Measurements from ENCODE around the gene C6orf136.
A peak's percentile ranks its signal among the peaks of the same experiment; 100 is the strongest.

C6orf136 gene

GRCh38 chr6:30670760-30671527 lies 24.0 kb downstream of the C6orf136 start:
- TF ChIP-seq POLR2AphosphoS5 (IDR thresholded peaks at IDR 0.05; ENCODE audit: low read depth, low read length): no peak
- TF ChIP-seq SIN3A (IDR thresholded peaks at IDR 0.05; ENCODE audit: borderline replicate concordance, insufficient read depth, low read length): no peak
- TF ChIP-seq FOXP2 (optimal IDR thresholded peaks at IDR 0.05; ENCODE audit: borderline replicate concordance, extremely low read depth, extremely low read length, insufficient read depth): no peak
- TF ChIP-seq, protein P1, sequence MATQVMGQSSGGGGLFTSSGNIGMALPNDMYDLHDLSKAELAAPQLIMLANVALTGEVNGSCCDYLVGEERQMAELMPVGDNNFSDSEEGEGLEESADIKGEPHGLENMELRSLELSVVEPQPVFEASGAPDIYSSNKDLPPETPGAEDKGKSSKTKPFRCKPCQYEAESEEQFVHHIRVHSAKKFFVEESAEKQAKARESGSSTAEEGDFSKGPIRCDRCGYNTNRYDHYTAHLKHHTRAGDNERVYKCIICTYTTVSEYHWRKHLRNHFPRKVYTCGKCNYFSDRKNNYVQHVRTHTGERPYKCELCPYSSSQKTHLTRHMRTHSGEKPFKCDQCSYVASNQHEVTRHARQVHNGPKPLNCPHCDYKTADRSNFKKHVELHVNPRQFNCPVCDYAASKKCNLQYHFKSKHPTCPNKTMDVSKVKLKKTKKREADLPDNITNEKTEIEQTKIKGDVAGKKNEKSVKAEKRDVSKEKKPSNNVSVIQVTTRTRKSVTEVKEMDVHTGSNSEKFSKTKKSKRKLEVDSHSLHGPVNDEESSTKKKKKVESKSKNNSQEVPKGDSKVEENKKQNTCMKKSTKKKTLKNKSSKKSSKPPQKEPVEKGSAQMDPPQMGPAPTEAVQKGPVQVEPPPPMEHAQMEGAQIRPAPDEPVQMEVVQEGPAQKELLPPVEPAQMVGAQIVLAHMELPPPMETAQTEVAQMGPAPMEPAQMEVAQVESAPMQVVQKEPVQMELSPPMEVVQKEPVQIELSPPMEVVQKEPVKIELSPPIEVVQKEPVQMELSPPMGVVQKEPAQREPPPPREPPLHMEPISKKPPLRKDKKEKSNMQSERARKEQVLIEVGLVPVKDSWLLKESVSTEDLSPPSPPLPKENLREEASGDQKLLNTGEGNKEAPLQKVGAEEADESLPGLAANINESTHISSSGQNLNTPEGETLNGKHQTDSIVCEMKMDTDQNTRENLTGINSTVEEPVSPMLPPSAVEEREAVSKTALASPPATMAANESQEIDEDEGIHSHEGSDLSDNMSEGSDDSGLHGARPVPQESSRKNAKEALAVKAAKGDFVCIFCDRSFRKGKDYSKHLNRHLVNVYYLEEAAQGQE (IDR thresholded peaks at IDR 0.05; ENCODE audit: insufficient read depth in 1 of 2, low read depth in 2 of 2, low read length in 2 of 2): no peak
- TF ChIP-seq TAF1 (IDR thresholded peaks at IDR 0.05; ENCODE audit: borderline replicate concordance, insufficient read depth, low read length): no peak

DNA sequence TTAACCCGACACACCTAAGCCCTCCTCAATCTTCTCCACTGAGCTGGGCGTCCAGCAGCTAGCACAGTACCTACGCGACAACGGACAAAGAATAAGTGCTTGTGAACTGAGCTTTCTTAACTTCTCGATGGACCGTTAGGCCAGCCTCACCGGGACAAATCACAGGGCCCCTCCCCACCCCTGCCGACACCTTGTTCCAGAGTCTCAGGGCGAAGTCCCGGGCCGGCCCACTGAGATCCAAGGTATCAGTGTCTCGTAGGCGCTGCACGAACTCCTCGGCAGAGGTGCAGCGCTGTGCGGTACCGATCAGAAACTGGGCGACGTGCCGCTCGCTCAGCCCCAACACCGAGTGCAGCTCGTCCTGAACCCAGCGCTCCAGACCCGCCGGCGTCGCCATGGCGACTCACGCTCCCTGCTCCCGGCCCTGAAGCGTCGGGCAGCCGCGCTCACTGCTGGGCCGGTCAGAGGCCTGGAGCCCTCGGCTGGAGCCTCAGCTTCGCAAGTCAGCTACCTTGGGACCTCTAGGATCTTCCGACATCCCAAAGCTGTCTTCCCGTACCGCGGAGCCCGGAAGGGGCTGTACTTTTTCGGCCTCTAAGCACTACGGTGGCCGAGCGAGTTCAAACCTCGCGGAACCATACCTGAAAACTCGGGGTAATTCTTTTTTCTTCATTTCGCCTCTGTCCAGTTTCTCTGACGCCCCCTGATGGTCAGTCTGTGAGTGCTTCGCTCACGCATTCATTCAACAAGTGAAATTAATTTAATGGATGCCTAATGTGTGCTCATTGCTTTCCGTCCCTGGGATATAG lies 25.7 kb downstream of the C6orf136 start, which contains the start of gene DHX16:
Gene DHX16, minus strand, starts transcription at position 562 of the 809 bp plus-strand sequence. Its CDS starts 165 bp downstream, at position 397.
- peak; percentile 89 for TF ChIP-seq SIN3A (IDR thresholded peaks at IDR 0.05; ENCODE audit: borderline replicate concordance, insufficient read depth, low read length)
- TF ChIP-seq FOXP2 (optimal IDR thresholded peaks at IDR 0.05; ENCODE audit: borderline replicate concordance, extremely low read depth, extremely low read length, insufficient read depth): no peak
- TF ChIP-seq TAF1 (IDR thresholded peaks at IDR 0.05; ENCODE audit: borderline replicate concordance, insufficient read depth, low read length): peak; percentile 77; the same call in 1 of the 2 replicates
- TF ChIP-seq POLR2AphosphoS5 (IDR thresholded peaks at IDR 0.05; ENCODE audit: low read depth, low read length): peak; percentile 85
- TF ChIP-seq, protein P1 (IDR thresholded peaks at IDR 0.05; ENCODE audit: insufficient read depth in 1 of 2, low read depth in 2 of 2, low read length in 2 of 2): peak in 1 of 2 experiments; percentile 57; a peak in 1 of 4 replicates

DNA sequence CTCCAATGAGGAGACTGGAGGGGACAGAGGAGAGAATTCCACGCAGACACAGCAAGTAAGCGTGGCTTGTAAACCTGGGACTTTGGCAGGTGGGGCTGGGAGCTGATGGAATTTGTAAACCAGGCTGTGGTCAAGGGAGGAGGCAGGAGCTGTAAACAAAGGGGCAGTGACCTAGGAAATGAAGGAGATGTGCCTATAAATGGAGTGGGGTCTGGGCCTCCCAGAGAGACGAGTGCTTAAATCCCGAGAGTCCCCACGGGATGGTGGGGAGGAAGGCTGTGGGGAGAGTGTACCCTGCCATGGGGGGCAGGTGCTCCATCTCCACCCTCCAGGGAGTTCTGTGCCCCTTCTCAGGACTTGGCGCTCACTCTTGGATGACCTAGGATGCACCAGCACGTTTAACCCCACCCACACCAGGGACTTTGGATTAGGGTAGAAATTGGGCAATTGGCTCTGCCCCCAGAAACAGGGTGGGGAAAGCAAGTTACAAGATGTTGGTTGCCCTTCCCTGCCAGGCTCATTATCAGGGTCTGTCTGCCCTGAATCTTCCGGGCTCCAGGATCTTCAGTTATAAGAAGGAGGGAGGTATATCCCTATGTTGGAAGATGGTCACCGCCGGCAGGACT lies 29.8 kb downstream of the C6orf136 start:
- TF ChIP-seq POLR2AphosphoS5 (IDR thresholded peaks at IDR 0.05; ENCODE audit: low read depth, low read length) (no peak), FOXP2 (optimal IDR thresholded peaks at IDR 0.05; ENCODE audit: borderline replicate concordance, extremely low read depth, extremely low read length, insufficient read depth) (no peak), SIN3A (IDR thresholded peaks at IDR 0.05; ENCODE audit: borderline replicate concordance, insufficient read depth, low read length) (no peak), TAF1 (IDR thresholded peaks at IDR 0.05; ENCODE audit: borderline replicate concordance, insufficient read depth, low read length) (no peak)
- TF ChIP-seq, protein P1 (IDR thresholded peaks at IDR 0.05; ENCODE audit: insufficient read depth in 1 of 2, low read depth in 2 of 2, low read length in 2 of 2): no peak

- TF ChIP-seq FOXP2 (optimal IDR thresholded peaks at IDR 0.05; ENCODE audit: borderline replicate concordance, extremely low read depth, extremely low read length, insufficient read depth) (no peak), TAF1 (IDR thresholded peaks at IDR 0.05; ENCODE audit: borderline replicate concordance, insufficient read depth, low read length) (no peak)
- TF ChIP-seq, protein P1 (IDR thresholded peaks at IDR 0.05; ENCODE audit: insufficient read depth in 1 of 2, low read depth in 2 of 2, low read length in 2 of 2): no peak
Measured at GRCh38 chr6:30678964-30679726, 32.2 kb downstream of the C6orf136 start.

Data from PFSK-1 (cell line).